ENCODE results near the gene MARCHF10. TPM values are rescaled to one million over a fixed set of nuclear protein-coding genes. Genes with fewer than 3 reads are reported as not detected.

Gene MARCHF10
- polyA plus RNA-seq, 3 donors = not detected

DNA sequence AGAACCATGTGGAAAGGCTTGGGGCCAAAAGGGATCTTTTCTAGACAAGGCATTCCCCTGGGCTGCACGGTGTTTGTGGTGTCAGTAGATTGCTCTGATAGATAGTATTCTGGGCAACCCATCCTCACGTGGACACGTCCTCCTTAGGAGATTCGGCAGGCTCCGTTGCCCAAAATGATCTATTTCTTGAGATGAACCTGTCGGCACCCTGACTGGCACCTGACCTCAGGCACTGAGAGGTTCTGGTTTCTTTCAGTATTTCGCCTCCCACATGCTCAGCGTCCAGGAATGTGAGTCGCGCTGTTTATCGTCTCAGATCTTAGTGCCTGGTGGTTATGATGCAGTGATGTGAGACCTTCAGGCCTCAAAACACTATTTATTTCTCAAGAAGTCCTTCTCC is 89.7 kb downstream of the MARCHF10 start:
- Histone ChIP-seq H3K9ac (ENCODE audit: insufficient read depth, low read length, poor library complexity, severe bottlenecking) (no peak overlapping the region), H3K4me3 (replicated peaks in 1 of 3; ENCODE audit: low read depth in 2 of 3, low read length in 3 of 3) (no peak overlapping the region), H3K27ac (ENCODE audit: low read depth in 1 of 2, low read length in 2 of 2) (no peak overlapping the region), H3K4me1 (ENCODE audit: control insufficient read depth in 1 of 2, insufficient read depth in 2 of 2, low read length in 2 of 2) (no peaks in the 10 kb centered on the region), H3K9me3 (replicated peaks in 1 of 2; ENCODE audit: control insufficient read depth in 1 of 2, insufficient read depth in 1 of 2, low read length in 2 of 2) (no peaks in the 10 kb centered on the region), H2AFZ (ENCODE audit: insufficient read depth, low read depth, low read length, poor library complexity, severe bottlenecking) (no peak overlapping the region), H3K79me2 (ENCODE audit: insufficient read depth, low read length) (no peaks in the 10 kb centered on the region), H4K20me1 (ENCODE audit: insufficient read depth, low read length) (no peaks in the 10 kb centered on the region), H3K27me3 (ENCODE audit: control insufficient read depth in 2 of 2, insufficient read depth in 2 of 2, low read length in 2 of 2) (no peaks in the 10 kb centered on the region), H3K36me3 (replicated peaks in 1 of 2; ENCODE audit: control insufficient read depth in 1 of 2, insufficient read depth in 2 of 2, low read length in 2 of 2) (no peaks in the 10 kb centered on the region), H3K4me2 (replicated peaks; ENCODE audit: extremely low read depth, low read length, poor library complexity, severe bottlenecking) (no peak overlapping the region)
- no peak for DNase-seq
- no peak overlapping the region for H3K4me3 Mint-ChIP-seq
- H3K27ac Mint-ChIP-seq = no peak overlapping the region
- peaks cover 2 to 9% (median 4%) of the 10 kb centered on the region in 3 donors for H3K27me3 Mint-ChIP-seq (ENCODE audit: low read depth in 3 of 3)
- TF ChIP-seq, protein P1, sequence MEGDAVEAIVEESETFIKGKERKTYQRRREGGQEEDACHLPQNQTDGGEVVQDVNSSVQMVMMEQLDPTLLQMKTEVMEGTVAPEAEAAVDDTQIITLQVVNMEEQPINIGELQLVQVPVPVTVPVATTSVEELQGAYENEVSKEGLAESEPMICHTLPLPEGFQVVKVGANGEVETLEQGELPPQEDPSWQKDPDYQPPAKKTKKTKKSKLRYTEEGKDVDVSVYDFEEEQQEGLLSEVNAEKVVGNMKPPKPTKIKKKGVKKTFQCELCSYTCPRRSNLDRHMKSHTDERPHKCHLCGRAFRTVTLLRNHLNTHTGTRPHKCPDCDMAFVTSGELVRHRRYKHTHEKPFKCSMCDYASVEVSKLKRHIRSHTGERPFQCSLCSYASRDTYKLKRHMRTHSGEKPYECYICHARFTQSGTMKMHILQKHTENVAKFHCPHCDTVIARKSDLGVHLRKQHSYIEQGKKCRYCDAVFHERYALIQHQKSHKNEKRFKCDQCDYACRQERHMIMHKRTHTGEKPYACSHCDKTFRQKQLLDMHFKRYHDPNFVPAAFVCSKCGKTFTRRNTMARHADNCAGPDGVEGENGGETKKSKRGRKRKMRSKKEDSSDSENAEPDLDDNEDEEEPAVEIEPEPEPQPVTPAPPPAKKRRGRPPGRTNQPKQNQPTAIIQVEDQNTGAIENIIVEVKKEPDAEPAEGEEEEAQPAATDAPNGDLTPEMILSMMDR (IDR thresholded peaks at IDR 0.05) = no peak
- H3K4me1 Mint-ChIP-seq = no peaks in the 10 kb centered on the region
- H3K9me3 Mint-ChIP-seq = no peaks in the 10 kb centered on the region
- intact Hi-C loops (cut with micrococcal nuclease) = no loop called here
- 100% methylated on average over 6 of the region's 11 CpGs for WGBS (ENCODE audit: insufficient coverage)
- no peaks in the 10 kb centered on the region for H3K36me3 Mint-ChIP-seq

DNA sequence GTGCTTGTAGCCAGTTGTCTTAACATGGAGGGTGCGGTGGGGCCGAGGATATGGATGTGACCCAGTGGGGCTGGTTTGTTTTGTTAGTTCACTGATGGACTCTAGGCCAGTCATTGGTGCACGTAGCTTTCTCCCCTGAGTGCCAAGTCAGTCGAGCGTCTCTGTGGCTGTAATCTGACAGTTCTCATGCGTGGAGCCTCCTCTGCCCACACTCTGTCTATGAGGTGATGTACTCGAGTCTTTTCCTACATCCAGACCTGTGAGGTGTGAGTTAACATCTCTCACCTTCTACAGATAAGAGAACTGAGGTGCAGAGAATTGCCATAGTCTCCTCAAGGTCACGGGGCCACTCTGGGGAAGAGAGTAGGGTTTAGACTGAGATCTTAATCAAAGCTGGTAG is 90.2 kb downstream of the MARCHF10 start:
- no peak for DNase-seq
- Histone ChIP-seq H4K20me1 (ENCODE audit: insufficient read depth, low read length) (no peaks in the 10 kb centered on the region), H3K27me3 (ENCODE audit: control insufficient read depth in 2 of 2, insufficient read depth in 2 of 2, low read length in 2 of 2) (no peaks in the 10 kb centered on the region), H3K4me1 (ENCODE audit: control insufficient read depth in 1 of 2, insufficient read depth in 2 of 2, low read length in 2 of 2) (no peaks in the 10 kb centered on the region), H3K4me2 (replicated peaks; ENCODE audit: extremely low read depth, low read length, poor library complexity, severe bottlenecking) (no peak overlapping the region), H3K9ac (ENCODE audit: insufficient read depth, low read length, poor library complexity, severe bottlenecking) (no peak overlapping the region), H3K27ac (ENCODE audit: low read depth in 1 of 2, low read length in 2 of 2) (no peak overlapping the region), H2AFZ (ENCODE audit: insufficient read depth, low read depth, low read length, poor library complexity, severe bottlenecking) (no peak overlapping the region), H3K4me3 (replicated peaks in 1 of 3; ENCODE audit: low read depth in 2 of 3, low read length in 3 of 3) (no peak overlapping the region), H3K79me2 (ENCODE audit: insufficient read depth, low read length) (no peaks in the 10 kb centered on the region), H3K36me3 (replicated peaks in 1 of 2; ENCODE audit: control insufficient read depth in 1 of 2, insufficient read depth in 2 of 2, low read length in 2 of 2) (no peaks in the 10 kb centered on the region), H3K9me3 (replicated peaks in 1 of 2; ENCODE audit: control insufficient read depth in 1 of 2, insufficient read depth in 1 of 2, low read length in 2 of 2) (no peaks in the 10 kb centered on the region)
- WGBS (ENCODE audit: insufficient coverage) = 100% methylated on average over 2 of the region's 8 CpGs
- Mint-ChIP-seq H3K4me1 (no peaks in the 10 kb centered on the region), H3K4me3 (no peak overlapping the region), H3K9me3 (no peaks in the 10 kb centered on the region), H3K27ac (no peak overlapping the region), H3K27me3 (ENCODE audit: low read depth in 3 of 3) (peaks cover 2 to 9% (median 4%) of the 10 kb centered on the region in 3 donors), H3K36me3 (no peaks in the 10 kb centered on the region)
- intact Hi-C loops (cut with micrococcal nuclease) = no loop called here
- TF ChIP-seq, protein P1 (IDR thresholded peaks at IDR 0.05) = no peak

All from CD14-positive monocyte (primary cell).